ENCODE results near the gene POMT2.

GRCh38 chr14:77318006-77318553 is 2.6 kb downstream of the POMT2 start:
- TF ChIP-seq POLR2A (IDR thresholded peaks at IDR 0.05), result no peak
- TF ChIP-seq, protein P1, sequence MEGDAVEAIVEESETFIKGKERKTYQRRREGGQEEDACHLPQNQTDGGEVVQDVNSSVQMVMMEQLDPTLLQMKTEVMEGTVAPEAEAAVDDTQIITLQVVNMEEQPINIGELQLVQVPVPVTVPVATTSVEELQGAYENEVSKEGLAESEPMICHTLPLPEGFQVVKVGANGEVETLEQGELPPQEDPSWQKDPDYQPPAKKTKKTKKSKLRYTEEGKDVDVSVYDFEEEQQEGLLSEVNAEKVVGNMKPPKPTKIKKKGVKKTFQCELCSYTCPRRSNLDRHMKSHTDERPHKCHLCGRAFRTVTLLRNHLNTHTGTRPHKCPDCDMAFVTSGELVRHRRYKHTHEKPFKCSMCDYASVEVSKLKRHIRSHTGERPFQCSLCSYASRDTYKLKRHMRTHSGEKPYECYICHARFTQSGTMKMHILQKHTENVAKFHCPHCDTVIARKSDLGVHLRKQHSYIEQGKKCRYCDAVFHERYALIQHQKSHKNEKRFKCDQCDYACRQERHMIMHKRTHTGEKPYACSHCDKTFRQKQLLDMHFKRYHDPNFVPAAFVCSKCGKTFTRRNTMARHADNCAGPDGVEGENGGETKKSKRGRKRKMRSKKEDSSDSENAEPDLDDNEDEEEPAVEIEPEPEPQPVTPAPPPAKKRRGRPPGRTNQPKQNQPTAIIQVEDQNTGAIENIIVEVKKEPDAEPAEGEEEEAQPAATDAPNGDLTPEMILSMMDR (IDR thresholded peaks at IDR 0.05), result no peak
